Neutrophil (primary cell): ENCODE data around the gene HMHB1.

Experiments
- H3K27ac ChIP-seq: fragments of 200-600 bp; sonication (generic); 2 replicates; pipeline ENCODE4 v1.5.1; 2016; ENCODE audit warnings: mild to moderate bottlenecking, moderate library complexity
- H3K27me3 ChIP-seq: fragments of 200-600 bp; sonication (generic); 2 replicates; pipeline ENCODE4 v1.6.0; 2016; ENCODE audit warnings: mild to moderate bottlenecking
- H3K36me3 ChIP-seq: fragments of 200-600 bp; sonication (generic); 2 replicates; pipeline ENCODE4 v1.5.1; 2017
- H3K4me1 ChIP-seq, 2 experiments: fragments of 200-600 bp in 1 of 2; sonication (generic) in 1 of 2; 1 replicate in 1 of 2; 2 replicates in 1 of 2; pipeline versions ENCODE4 v1.5.1 to v1.6.1; 2013 to 2016; ENCODE audit warnings: low read depth in 1 of 2, low read length in 1 of 2, mild to moderate bottlenecking in 1 of 2, moderate library complexity in 1 of 2; ENCODE audit not compliant: control insufficient read depth in 1 of 2, insufficient read depth in 1 of 2
- H3K4me3 ChIP-seq, 2 experiments: fragments of 200-600 bp in 1 of 2; sonication (generic) in 1 of 2; 1 replicate in 1 of 2; 2 replicates in 1 of 2; pipeline ENCODE4 v1.5.1; 2013 to 2016; ENCODE audit warnings: low read depth in 1 of 2, low read length in 1 of 2, mild to moderate bottlenecking in 1 of 2, moderate library complexity in 1 of 2
- H3K9me3 ChIP-seq: fragments of 200-600 bp; sonication (generic); 2 replicates; pipeline ENCODE4 v1.5.1; 2016
- CTCF ChIP-seq: fragments of 200-600 bp; sonication (generic); IDR thresholded peaks from 2 replicates; pipeline ENCODE4 v1.5.1; 2016; ENCODE audit warnings: antibody characterized with exemption

Gene HMHB1

GRCh38 chr5:143793249-143793648 is 18.7 kb upstream of the HMHB1 start:
- Histone ChIP-seq H3K9me3 (no peaks in the 10 kb centered on the region), H3K36me3 (no peaks in the 10 kb centered on the region), H3K4me3 (no peak overlapping the region), H3K27me3 (no peaks in the 10 kb centered on the region), H3K4me1 (no peaks in the 10 kb centered on the region), H3K27ac (no peak overlapping the region)
- TF ChIP-seq CTCF, result no peak

GRCh38 chr5:143796125-143796524 is 15.8 kb upstream of the HMHB1 start:
- no peak overlapping the region for H3K27ac ChIP-seq
- TF ChIP-seq CTCF, result no peak
- no peaks in the 10 kb centered on the region for H3K27me3 ChIP-seq
- no peaks in the 10 kb centered on the region for H3K9me3 ChIP-seq
- no peaks in the 10 kb centered on the region for H3K36me3 ChIP-seq
- H3K4me3 ChIP-seq, result no peak overlapping the region
- H3K4me1 ChIP-seq, result no peaks in the 10 kb centered on the region

- Histone ChIP-seq H3K9me3 (no peaks in the 10 kb centered on the region), H3K36me3 (no peaks in the 10 kb centered on the region), H3K27ac (no peak overlapping the region), H3K4me1 (no peaks in the 10 kb centered on the region), H3K4me3 (no peak overlapping the region), H3K27me3 (no peaks in the 10 kb centered on the region)
- TF ChIP-seq CTCF, result no peak
Measured at GRCh38 chr5:143796753-143797152, 15.2 kb upstream of the HMHB1 start.

GRCh38 chr5:143800715-143801114 is 11.2 kb upstream of the HMHB1 start:
- no peak overlapping the region for H3K27ac ChIP-seq
- H3K4me3 ChIP-seq, result no peak overlapping the region
- H3K9me3 ChIP-seq, result no peaks in the 10 kb centered on the region
- no peaks in the 10 kb centered on the region for H3K27me3 ChIP-seq
- no peaks in the 10 kb centered on the region for H3K4me1 ChIP-seq
- TF ChIP-seq CTCF, result no peak
- H3K36me3 ChIP-seq, result no peaks in the 10 kb centered on the region

- H3K4me1 ChIP-seq, result no peaks in the 10 kb centered on the region
- H3K36me3 ChIP-seq, result no peaks in the 10 kb centered on the region
- H3K27me3 ChIP-seq, result no peaks in the 10 kb centered on the region
- H3K27ac ChIP-seq, result no peak overlapping the region
- TF ChIP-seq CTCF, result no peak
- H3K9me3 ChIP-seq, result no peaks in the 10 kb centered on the region
- no peak overlapping the region for H3K4me3 ChIP-seq
Measured at GRCh38 chr5:143801252-143801939, 10.6 kb upstream of the HMHB1 start.
